Ascending aorta (tissue), 2 donors: ENCODE results near the gene DCTN5. TPM values are rescaled to one million over a fixed set of nuclear protein-coding genes. Genes with fewer than 3 reads are reported as not detected.
"Not testable (repeated sequence)": the region's sequence is repeated elsewhere in the genome, so short reads cannot be mapped to it uniquely, and the experiment has no call there.

Source experiments
- DNase-seq, 2 donors: peaks; one replicate each; pipeline ENCODE4 v3.0.0-alpha.2; 2019; ENCODE audit warnings: low spot score in 2 of 2
- H3K27ac ChIP-seq, 2 donors: fragments of 200-600 bp; sonication (generic); one replicate each; pipeline ENCODE4 v1.5.1; 2016 to 2017; ENCODE audit warnings: mild to moderate bottlenecking in 1 of 2
- H3K27me3 ChIP-seq: fragments of 200-600 bp; sonication (generic); one replicate; pipeline ENCODE4 v1.5.1; 2017
- H3K36me3 ChIP-seq, 2 donors: fragments of 200-600 bp; sonication (generic); one replicate each; pipeline ENCODE4 v1.5.1; 2016
- H3K4me1 ChIP-seq, 2 donors: fragments of 200-600 bp; sonication (generic); one replicate each; pipeline ENCODE4 v1.5.1; 2016 to 2017; ENCODE audit warnings: mild to moderate bottlenecking in 1 of 2
- H3K4me3 ChIP-seq, 2 donors: fragments of 200-600 bp; sonication (generic); one replicate each; pipeline ENCODE4 v1.5.1; 2016 to 2017; ENCODE audit warnings: mild to moderate bottlenecking in 1 of 2
- H3K9me3 ChIP-seq, 2 donors: fragments of 200-600 bp; sonication (generic); one replicate each; pipeline ENCODE4 v1.5.1; 2016
- intact Hi-C: fragments of 100-400 bp; cut with DNase I; formaldehyde crosslinking; loops from one replicate; pipeline ENCODE4 v1.15.1; 2023
- total RNA-seq: library from RNA; depleted of rRNA; stranded (reverse); fragments of >200 nt; gene quantifications from one replicate; pipeline ENCODE4 v1.1.0, GENCODE V29; 2016
- TF ChIP-seq, protein P1 (sequence below), 3 experiments: fragments of 200-600 bp in 2 of 3; fragments of 450-650 bp in 1 of 3; sonication (generic) in 2 of 3; IDR thresholded peaks; one replicate each; pipeline ENCODE4 v1.5.1; 2016 to 2019; ENCODE audit warnings: antibody characterized with exemption in 3 of 3, mild to moderate bottlenecking in 1 of 3, moderate library complexity in 1 of 3

Gene DCTN5
- total RNA-seq, 1 donor from 2014 or later = 16.7 TPM

DNA sequence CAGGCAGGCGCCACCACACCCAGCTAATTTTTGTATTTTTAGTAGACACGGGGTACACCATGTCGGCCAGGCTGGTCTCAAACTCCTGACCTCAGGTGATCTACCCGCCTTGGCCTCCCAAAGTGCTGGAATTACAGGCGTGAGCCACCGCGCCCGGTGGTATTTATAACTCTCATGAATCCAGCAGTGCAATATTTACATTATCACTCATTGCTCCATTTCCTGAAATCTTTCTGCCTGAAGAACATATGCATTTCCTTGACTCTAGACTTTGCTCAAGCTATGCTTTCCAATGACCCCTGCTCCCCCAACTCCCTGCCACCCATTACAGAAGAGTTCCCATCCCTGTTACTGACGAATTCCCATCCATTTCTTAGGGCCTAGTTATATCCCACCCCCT lies 25.5 kb upstream of the DCTN5 start:
- Histone ChIP-seq H3K4me1 (no peaks in the 10 kb centered on the region), H3K27me3 (no peaks in the 10 kb centered on the region), H3K27ac (no peak overlapping the region), H3K9me3 (no peaks in the 10 kb centered on the region), H3K36me3 (peaks cover 20 to 68% of the 10 kb centered on the region in 2 donors), H3K4me3 (no peak overlapping the region)
- no peak for DNase-seq
- intact Hi-C loops = no loop called here
- TF ChIP-seq, protein P1, sequence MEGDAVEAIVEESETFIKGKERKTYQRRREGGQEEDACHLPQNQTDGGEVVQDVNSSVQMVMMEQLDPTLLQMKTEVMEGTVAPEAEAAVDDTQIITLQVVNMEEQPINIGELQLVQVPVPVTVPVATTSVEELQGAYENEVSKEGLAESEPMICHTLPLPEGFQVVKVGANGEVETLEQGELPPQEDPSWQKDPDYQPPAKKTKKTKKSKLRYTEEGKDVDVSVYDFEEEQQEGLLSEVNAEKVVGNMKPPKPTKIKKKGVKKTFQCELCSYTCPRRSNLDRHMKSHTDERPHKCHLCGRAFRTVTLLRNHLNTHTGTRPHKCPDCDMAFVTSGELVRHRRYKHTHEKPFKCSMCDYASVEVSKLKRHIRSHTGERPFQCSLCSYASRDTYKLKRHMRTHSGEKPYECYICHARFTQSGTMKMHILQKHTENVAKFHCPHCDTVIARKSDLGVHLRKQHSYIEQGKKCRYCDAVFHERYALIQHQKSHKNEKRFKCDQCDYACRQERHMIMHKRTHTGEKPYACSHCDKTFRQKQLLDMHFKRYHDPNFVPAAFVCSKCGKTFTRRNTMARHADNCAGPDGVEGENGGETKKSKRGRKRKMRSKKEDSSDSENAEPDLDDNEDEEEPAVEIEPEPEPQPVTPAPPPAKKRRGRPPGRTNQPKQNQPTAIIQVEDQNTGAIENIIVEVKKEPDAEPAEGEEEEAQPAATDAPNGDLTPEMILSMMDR (IDR thresholded peaks at IDR 0.05) = no peak

DNA sequence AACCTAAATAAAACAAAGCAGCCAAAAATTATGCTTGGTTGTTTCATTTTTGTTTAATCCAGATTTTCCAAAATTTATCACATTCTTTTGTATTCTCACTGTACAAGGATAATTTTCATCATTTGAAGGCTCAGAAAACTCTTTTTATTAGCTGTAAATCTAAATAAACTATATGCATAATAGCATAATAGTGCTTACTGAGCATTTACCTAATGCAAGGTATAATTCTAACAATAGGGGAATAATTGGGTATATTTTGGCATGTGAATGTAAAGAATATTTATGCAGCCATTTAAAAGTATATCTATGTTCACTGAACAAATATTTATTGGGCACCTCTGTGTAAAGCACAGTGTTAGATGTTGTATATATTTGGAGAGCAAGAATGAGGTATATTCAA lies 17.2 kb upstream of the DCTN5 start:
- intact Hi-C loops = no loop called here
- peaks cover 45 to 88% of the 10 kb centered on the region in 2 donors for H3K36me3 ChIP-seq
- TF ChIP-seq, protein P1 (IDR thresholded peaks at IDR 0.05) = no peak

DNA sequence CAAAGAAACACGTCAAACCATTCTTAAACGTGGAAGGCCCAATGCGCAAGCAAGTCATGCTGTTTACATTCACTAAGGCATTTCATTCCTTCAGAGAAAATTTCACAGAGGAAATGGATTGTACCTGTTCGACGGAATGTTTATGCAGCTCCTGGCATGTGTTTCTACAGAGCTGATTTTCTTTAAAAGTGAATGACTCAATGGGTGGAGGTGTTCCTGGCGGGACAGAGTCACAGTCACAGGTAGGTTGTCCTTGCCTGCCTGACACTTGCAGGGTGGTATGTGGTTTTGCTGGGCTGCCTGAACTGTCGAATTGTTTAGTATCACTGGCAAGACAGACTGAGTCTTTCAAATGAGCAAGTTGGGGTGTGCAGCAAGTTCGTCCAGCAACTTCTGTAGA lies 11.8 kb upstream of the DCTN5 start:
- Histone ChIP-seq H3K27ac (no peak overlapping the region), H3K36me3 (peaks cover 20 to 69% of the 10 kb centered on the region in 2 donors), H3K9me3 (no peaks in the 10 kb centered on the region), H3K4me1 (no peaks in the 10 kb centered on the region), H3K27me3 (no peaks in the 10 kb centered on the region), H3K4me3 (no peak overlapping the region)
- TF ChIP-seq, protein P1 (IDR thresholded peaks at IDR 0.05) = no peak
- intact Hi-C loops = no loop called here
- no peak for DNase-seq

More for the DNA sequence above, 17.2 kb upstream of the DCTN5 start:
- Histone ChIP-seq H3K4me3 (no peak overlapping the region), H3K27ac (no peak overlapping the region), H3K9me3 (no peaks in the 10 kb centered on the region), H3K27me3 (no peaks in the 10 kb centered on the region), H3K4me1 (no peaks in the 10 kb centered on the region)
- DNase-seq = no peak

- H3K27me3 ChIP-seq, intact Hi-C loops, H3K27ac ChIP-seq, DNase-seq, H3K4me3 ChIP-seq, H3K4me1 ChIP-seq, H3K9me3 ChIP-seq: not testable (repeated sequence)
- peaks cover 14 to 61% of the 10 kb centered on the region in 2 donors for H3K36me3 ChIP-seq
These were observed 9.4 kb upstream of the DCTN5 start for GRCh38 chr16:23631874-23632273.

- Histone ChIP-seq H3K27me3 (no peaks in the 10 kb centered on the region), H3K4me1 (no peaks in the 10 kb centered on the region), H3K27ac (no peak overlapping the region), H3K9me3 (no peaks in the 10 kb centered on the region), H3K36me3 (peaks cover 8 to 47% of the 10 kb centered on the region in 2 donors), H3K4me3 (no peak overlapping the region)
- DNase-seq = no peak
- intact Hi-C loops = no loop called here
- TF ChIP-seq, protein P1 (IDR thresholded peaks at IDR 0.05) = no peak
These were observed 6.7 kb upstream of the DCTN5 start for GRCh38 chr16:23634461-23635036.

DNA sequence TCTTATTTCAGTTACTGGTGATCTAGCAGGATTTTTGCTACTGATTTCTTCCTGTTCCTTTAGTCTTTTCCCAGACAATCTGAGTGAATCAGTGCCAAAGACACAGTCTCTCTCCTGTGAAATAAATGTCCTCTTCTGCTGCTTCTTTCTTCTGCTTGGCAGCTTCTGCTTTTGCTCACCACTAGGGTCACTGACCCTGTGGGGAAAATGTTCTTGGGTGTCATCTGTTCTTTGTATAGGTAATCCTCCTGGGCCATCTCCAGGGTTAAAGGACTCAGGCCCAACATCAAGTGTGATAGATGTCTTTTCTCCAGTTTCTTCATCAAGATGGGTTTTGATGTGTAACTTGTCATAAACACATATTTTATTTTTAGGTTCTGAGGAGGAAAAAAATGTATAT lies 5.3 kb upstream of the DCTN5 start:
- H3K9me3 ChIP-seq = no peaks in the 10 kb centered on the region
- H3K27ac ChIP-seq = no peak overlapping the region

More for the DNA sequence above, 5.3 kb upstream of the DCTN5 start:
- H3K4me1 ChIP-seq = peaks cover 5 to 8% of the 10 kb centered on the region in 2 donors
- TF ChIP-seq, protein P1 (IDR thresholded peaks at IDR 0.05) = no peak
- H3K36me3 ChIP-seq = peaks cover 3 to 41% of the 10 kb centered on the region in 2 donors
- DNase-seq = no peak
- no peaks in the 10 kb centered on the region for H3K27me3 ChIP-seq
- intact Hi-C loops = no loop called here
- no peak overlapping the region for H3K4me3 ChIP-seq
